Fibroblast of skin of right quadriceps (primary cell): Measurements from ENCODE around the gene BEND6.

Experiments used
- DNase-seq: peaks from one replicate; pipeline ENCODE4 v3.0.0-alpha.2; 2013

Gene BEND6, protein sequence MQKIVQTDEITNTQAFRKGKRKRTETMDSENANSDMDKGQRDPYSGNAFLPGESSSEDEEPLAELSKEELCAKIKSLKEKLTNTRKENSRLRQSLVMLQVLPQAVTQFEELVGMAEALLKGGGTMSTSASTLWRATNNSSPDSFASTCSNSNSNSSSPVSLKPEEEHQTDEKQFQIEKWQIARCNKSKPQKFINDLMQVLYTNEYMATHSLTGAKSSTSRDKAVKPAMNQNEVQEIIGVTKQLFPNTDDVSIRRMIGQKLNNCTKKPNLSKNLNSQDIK

DNA sequence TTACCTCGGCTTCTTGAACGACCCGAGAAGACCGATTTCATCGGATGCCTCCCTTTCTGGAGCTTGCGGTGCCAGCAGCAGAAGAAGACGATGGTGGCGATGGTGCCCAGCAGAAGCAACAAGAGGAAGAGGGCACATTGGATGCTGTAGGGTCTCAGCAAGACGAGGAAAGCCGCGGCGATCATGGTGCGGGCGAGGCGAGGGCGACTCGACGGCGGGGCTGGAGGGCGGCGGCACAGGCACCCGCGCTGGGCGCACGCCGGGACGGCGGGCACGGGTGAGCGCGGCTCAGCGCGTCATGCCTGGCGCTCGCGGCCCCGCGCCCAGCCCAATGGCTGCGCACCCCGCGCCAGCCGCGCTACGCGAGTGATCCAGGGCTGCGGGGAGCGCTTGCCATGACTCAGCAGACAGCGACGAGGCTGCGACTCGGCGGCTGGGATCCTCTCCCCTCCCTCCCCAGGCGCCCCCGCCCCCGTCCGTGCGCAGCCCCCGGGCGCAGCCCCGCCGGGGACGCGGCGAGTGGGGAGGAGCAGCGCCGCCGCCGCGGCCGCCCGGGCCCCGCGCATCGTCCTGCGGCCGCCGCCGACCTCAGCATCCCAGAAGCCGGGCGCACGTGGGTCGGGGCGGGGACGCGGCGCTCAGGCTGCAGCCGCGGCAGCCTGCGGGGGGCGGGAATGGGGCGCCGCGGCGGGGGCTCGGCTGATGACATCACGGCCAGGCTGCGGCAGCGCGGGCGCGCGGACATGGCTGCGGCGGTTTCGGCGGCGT lies at the start of gene BEND6:
Gene BEND6, plus strand, starts transcription at position 705 of the 768 bp plus-strand sequence. CDS start 26,704 bp downstream, outside the sequence.
- peak; percentile 91 for DNase-seq

- DNase-seq: no peak
Measured at GRCh38 chr6:56905378-56905777, 49.5 kb upstream of the BEND6 start.

GRCh38 chr6:56906752-56907151 lies 48.2 kb upstream of the BEND6 start:
- DNase-seq: peak; percentile 73

GRCh38 chr6:56909115-56909907 lies 45.6 kb upstream of the BEND6 start:
- peak; percentile 26 for DNase-seq

- DNase-seq: peak; percentile 90
Measured at GRCh38 chr6:56911847-56912246, 43.1 kb upstream of the BEND6 start.

DNA sequence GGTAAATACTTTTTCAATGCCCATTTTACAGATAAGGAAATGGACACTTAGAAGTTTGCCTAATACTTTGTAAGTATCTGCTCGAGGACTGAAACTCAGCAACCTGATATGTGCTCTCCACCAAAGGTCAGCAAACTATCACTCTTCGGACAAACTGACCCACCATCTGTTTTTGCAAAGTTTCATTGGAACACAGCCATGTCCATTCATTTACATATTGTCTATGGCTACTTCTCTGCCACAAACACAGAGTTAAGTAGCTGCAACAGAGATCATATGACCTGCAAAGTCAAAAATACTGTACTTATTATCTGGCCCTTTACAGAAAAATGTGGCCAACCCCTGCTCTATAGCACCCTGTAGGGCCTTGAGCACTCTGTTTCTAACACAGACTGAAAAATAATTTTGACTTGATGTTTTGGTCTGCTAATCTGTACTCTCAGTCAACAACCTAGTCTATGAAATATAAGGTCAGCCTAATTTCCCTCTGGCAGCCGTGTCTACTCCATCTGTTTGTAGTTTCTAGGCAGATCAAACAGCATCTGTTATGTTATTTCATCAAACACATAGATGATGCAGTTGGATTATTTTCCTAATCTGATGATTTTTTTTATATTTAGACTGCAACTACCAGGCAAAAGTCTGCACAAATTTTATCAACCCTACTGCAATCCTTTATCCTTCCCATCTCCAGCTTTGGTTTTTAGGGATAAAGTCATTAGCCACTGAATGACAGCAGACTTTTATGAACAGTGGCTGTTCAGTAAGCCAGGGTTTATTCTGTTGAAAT lies 41.4 kb upstream of the BEND6 start:
- DNase-seq: no peak

GRCh38 chr6:56914798-56915658 lies 39.9 kb upstream of the BEND6 start:
- no peak for DNase-seq

DNA sequence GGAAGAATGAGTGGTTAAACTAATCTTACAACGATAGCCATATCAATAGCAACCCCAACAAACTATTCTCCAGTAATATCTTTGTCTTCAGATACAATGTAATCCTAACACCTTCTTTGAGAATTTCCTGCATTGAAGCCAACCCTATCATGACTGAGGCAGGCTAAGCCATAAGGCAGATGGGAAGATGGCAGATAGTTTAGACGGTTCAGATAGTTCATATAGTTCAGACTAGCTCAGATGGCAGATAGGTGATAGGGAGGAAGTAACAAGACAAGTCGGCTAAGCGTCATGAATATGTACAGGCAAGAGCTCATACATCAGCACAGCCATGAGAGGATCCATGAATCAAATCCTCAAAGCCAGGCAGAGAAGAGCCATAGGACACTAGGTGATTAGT lies 39.1 kb upstream of the BEND6 start:
- no peak for DNase-seq

DNA sequence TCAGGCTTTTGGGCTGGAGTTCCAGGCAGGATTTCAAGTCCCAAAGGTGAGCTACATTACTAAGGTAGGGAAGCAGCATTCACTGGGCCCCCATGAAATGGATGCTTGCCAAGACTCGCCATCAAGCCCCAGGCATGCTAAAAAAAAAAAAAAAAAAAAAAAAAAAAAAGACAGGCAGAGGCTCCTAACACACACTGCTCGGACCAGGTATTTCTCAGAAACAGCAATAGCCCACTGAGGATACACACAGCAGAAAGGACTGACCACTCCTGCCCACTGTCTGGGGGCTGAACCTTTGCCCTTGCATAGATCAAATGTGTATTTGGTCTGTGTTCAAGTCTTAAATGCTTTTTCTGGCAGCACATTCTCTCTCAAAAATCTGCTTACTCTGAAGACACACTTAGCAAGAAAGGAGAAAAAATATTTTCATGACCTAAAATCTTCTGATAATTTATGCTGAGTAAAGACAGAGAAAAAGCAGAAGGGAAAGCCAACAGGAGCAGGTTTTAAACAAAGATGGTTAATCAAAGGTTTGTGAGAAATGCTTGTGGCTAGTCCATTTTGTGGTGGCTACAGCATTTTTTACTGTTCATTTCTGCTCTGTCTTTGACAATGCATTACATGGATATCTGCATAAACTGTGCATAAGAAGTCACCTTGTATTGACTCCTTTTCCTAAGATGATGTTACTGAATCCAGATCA lies 37.9 kb upstream of the BEND6 start:
- DNase-seq: no peak

DNA sequence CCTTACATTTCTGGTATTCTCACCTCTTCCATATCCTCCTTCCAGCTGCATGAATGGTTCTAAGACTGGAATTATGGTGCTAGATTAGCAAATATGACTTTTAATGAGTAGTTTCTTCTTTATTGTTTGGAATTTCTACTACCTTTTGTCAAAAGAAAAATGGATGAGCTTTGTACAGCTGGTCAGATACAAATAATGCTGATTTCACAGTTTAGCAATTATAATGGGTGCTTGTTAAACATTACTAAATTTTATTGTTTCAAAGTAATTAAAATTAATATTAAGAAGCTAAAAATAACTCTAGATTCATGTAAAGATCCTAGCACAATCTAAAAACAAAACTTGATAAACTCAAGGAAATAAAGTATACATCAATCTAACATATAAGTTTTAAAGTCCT lies 32.3 kb upstream of the BEND6 start:
- no peak for DNase-seq

DNA sequence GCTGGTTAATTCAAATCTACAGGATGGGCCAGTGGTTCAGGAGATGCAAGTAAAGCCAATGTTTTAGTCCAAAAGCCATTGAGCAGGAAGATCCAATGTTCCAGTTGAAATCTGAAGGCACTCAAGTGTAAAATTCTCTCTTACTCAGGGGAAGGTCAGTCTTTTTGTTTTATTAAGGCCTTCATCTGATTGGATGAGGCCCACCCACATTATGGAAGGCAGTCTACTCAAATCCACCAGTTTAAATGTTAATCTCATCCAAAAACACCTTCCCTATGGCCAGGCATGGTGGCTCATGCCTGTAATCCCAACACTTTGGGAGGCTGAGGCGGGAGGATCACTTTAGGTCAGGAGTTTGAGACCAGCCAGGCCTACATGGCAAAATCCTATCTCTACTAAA lies 31.3 kb upstream of the BEND6 start:
- DNase-seq: no peak

GRCh38 chr6:56927538-56928453 lies 27.1 kb upstream of the BEND6 start:
- DNase-seq: peak; percentile 49

DNA sequence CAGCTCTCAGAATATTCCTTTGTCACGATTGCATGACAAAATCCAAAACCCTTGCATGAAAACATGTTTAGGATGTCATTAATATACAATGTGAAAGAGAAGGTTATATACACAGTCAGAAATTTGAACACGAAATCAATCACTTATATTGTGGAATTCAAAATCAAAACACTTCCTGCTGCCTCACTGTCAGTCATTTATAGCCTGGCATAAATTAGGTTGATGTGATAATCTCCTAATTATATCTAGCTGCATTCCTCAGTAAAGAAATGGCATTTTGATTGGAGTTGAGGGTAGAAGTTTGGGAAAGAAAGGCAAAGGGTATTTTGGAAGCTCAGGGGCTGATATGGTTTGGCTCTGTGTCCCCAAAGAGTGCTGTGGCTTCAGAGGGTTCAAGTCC lies 24.1 kb upstream of the BEND6 start:
- DNase-seq: peak; percentile 29

- no peak for DNase-seq
Measured at GRCh38 chr6:56932910-56933477, 21.9 kb upstream of the BEND6 start.

GRCh38 chr6:56933650-56934049 lies 21.3 kb upstream of the BEND6 start:
- no peak for DNase-seq

DNA sequence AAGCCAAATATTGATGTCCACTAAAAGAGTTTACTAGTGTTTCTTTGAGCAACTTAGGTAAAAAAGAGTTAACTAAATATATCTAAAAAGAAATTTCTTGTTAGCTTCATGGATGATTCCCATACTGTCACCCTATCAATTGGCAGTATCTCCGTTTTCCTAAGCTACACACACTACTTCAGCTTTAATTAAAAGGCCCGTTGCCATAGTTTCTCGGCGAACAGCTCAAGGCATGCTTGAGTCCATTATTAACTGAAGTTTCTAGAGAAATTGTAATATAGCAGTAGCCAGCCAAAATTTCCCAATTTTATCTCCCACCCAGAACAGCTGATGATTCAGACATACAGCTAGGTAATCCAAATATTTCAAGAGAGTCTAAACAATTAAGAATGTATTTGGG lies 20.0 kb upstream of the BEND6 start:
- no peak for DNase-seq

GRCh38 chr6:56936466-56936865 lies 18.4 kb upstream of the BEND6 start:
- DNase-seq: no peak

DNA sequence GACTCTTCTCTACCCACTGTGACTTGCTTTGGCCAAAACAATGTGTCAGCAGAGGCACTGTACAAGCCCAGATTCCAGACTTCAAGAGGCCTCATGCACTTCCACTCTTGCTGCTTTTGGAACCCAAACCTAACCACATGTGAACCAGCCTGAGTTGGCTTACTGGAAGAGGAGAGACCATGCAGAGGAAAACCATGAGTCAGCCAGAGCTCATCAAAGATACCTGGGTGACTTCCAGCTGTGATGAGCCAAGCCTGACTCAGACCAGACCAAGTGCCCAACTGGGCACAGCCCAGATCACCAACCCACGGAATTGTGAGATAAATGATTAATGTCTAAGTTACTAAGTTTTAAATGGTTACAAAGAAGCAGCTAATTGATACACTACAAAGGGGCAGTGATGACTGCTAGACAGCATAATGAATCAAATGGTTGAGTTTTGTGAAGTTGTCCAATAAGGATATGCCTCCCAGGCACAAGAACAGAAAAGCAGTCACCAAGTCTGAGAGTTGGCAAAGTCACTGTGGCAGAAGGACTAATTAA lies 16.2 kb upstream of the BEND6 start:
- DNase-seq: peak; percentile 99

DNA sequence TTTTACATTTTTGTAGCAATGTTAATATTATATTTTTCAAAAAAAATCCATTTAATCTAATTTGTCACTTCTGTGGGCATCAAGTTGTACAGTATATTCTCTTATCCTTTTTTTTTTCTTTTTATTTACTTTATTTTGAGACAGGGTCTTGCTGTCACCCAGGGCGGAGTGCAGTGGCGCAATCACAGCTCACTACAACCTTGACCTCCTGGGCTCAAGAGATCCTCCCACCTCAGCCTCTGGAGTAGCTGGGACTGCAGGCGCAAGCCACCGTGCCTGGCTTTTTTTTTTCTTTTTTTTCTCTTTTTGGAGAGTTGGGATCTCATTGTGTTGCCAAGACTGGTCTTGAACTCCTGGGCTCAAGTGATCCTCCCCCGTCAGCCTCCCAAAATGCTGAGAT lies 14.4 kb upstream of the BEND6 start:
- DNase-seq: no peak
